GM18498 (cell line): Measurements from ENCODE around the gene ARRDC3.
"Not testable (repeated sequence)": the region's sequence is repeated elsewhere in the genome, so short reads cannot be mapped to it uniquely, and the experiment has no call there.

Experiments
- ATAC-seq: cut with Tn5 transposase; IDR thresholded peaks from one replicate; pipeline ENCODE4 v1.9.1; 2021; ENCODE audit warnings: mild to moderate bottlenecking, moderate library complexity; ENCODE audit not compliant: unreplicated experiment

Gene ARRDC3

DNA sequence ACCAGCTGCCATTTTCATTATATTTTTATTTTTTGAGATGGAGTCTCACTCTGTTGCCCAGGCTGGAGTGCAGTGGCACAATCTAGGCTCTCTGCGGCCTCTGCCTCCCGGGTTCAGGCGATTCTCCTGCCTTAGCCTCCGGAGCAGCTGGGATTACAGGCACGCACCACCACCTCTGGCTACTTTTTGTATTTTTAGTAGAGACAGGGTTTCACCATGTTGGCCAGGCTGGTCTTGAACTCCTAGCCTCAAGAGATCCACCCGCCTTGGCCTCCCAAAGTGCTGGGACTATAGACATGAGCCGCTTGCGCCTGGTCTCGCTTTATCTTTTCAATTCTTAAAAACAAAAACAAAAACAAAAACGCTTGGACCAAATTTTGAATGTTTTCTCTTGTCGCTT, 2.5 kb upstream of the ARRDC3 start:
- not testable (repeated sequence) for ATAC-seq

DNA sequence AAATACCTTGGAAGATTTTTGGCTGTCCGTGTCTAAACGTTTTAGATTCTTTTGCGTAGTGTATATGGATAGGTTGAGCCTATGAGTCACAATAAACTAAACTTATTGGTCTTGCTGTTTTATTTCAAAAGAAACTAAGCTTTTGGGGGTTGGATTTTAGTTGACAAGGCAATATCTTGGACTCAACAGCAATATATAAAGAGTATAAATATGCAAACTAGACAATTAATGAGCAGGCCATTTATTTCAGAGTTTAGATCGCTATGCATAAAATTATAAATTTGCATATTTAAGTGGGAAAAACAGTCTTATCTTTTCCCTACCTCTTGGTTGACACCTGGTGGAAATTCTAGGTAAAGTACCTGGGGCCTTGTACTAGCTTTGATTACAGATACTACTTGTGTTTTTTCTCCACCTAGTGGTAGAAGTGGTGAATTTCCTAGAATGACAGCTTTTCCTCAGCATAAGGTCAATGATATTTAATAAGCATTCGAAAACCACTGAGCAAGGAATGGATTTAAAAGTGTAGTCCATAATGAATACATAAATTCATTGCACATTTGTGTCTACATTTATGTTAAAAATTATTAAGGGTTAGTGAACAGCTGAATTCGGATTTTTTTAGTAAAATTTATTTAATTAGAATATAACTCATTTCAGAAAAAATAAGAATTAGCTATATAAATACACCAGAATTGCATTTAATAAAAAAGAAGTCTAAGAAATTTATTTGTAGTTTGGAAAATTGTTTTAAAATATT, 1.7 kb upstream of the ARRDC3 start:
- ATAC-seq: peak; percentile 9

GRCh38 chr5:91383956-91384300, 811 bp upstream of the ARRDC3 start:
- no peak for ATAC-seq

DNA sequence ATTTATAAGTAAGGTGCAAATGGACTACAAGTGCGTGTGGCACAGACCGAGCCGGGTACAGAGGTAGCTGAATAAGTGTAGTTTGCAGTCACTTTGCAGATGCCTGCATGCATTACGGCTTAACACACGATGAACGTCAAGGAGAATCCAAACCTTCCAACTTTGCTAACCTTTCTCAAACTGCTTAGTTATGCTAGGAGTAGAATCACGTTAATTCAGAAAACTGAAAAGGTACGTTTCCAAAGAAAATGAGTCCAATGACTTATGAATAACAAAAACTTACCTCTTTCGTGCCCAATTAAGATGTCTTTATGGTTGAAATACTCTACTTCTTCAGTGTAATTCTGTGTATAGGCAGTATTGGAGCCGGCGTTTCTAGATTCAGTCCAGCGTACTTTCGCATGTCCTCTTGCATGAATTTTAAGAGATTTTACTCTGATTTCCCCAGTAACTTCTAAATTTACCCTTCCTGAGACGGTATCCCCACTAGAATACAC, 539 bp downstream of the ARRDC3 start:
- ATAC-seq: no peak

DNA sequence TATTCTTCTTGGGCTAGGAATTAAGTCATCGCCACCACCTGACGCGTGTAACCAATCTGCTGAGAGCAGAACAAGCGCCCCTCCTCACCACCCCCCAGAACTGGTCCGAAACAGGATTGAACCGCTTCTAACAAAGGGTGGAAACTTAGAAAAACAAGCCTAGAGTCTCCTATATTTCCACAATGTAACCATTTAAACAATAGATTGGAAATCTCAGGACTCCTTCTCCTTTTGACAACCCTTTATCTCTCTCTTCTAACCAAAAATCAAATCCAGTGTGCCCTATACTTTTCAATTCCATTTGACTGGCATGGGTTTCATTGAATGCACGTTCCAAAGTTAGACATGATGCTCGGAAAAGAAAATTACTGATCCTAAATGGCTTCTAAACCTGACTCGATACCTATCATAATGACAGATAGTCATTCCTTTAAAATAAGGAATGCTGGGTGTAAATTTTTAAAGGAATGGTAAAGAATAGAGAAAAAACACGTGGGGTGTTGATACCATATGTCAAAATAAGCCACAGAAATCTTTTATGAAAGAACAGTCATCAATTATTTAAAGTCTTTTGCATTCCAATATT, 1.2 kb downstream of the ARRDC3 start:
- ATAC-seq: peak; percentile 14

GRCh38 chr5:91381239-91381773, 1.8 kb downstream of the ARRDC3 start:
- ATAC-seq: no peak

- peak; percentile 53 for ATAC-seq
These were observed 2.5 kb downstream of the ARRDC3 start for GRCh38 chr5:91380491-91381238.

GRCh38 chr5:91379914-91380490, 3.1 kb downstream of the ARRDC3 start:
- peak; percentile 60 for ATAC-seq

- no peak for ATAC-seq
These were observed 3.7 kb downstream of the ARRDC3 start for GRCh38 chr5:91379246-91379913.

- ATAC-seq: no peak
These were observed 4.3 kb downstream of the ARRDC3 start for GRCh38 chr5:91378752-91379211.

DNA sequence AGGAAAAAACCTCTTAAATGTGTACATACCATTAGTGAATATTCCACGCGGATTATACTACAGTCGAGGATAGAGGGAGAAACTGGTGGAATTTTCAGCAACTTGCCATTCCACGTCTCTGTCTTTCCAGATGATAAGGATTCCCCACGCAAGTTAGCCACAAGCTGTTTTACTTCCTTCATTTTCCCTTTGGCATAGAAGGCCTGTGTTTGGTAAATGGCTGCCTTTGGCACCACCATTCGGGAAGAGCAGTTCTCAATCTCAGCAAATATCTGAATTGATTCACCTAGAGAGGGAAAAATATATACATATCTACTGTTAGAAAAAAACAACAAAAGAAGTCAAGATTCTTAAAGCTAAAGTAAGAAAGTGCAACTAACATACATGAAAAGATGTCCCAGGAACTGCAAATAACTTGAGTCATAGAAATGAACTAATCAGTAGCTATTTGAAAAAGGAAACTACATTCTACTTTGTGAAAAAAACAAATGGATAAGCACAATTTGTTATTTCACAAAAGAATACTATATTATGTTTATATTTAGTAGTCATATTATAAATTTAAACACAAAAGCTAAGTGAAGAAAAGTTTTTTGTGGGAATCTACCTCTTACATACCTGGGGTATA, 8.1 kb downstream of the ARRDC3 start:
- ATAC-seq: no peak

DNA sequence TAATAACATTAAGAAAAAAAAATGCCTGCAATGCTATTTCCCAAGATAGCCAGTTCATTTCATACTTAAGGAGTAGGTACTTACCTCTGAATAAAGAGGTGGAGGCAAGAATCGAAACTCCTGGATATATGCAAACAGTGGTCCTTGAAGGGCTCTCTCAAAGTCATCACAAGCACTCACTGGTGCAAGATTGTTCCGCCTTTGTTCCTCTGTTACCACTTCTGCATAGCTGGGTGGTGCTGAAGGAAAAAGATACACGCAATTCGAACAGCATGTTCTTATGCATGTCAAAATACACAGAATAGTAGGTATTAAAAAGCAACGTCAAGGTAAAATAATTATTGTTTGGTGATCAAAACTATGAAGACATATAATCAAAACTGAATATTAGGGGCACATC, 9.5 kb downstream of the ARRDC3 start:
- no peak for ATAC-seq

- ATAC-seq: no peak
These were observed 10.1 kb downstream of the ARRDC3 start for GRCh38 chr5:91373006-91373405.

DNA sequence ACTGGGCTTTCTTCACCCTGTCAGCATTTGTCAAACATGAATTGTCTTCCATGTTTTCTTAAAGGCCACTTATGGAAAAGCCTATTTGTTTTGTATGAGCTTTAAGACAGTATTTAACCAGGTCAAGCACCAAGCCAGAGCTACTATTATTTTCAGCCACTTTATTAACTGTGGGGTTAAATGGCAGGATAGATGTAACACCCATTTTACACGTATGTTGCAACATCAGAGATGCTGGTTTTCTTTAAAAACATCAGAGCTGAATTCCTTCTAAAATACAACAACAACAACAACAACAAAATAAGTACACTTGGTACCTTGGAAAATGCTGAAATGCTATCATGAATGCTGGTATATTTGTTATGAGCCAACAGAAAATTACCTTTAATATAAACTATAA, 13.6 kb downstream of the ARRDC3 start:
- ATAC-seq: no peak

DNA sequence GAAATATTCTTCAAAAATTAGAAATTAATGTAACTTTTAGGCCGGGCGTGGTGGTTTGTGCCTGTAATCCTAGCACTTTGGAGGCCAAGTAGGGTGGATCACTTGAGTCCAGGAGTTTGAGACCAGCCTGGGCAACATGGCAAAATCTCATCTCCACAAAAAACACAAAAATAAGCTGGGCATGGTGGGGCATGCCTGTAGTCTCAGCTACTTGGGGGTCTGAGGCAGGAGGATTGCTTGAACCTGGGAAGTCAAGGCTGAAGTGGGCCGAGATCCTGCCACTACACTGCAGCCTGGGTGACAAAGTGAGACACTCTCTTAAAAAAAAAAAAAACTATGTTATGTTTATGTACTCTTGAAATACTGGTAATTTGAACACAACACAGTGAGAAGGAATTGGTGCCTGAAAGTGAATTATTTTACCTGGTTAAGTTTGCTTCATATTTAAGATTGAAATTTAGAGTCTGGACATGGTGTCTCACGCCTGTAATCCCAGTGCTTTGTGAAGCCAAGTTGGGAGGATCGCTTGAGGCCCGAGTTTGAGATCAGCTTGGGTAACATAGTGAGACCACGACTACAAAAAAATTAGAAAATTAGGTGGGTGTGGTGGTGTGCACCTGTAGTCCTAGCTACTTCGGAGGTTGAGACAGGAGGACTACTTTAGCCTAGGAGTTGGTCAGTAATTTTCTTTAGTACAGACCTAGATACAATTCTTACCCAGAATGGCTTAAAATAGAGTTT, 15.0 kb downstream of the ARRDC3 start:
- no peak for ATAC-seq

- ATAC-seq: no peak
These were observed 15.8 kb downstream of the ARRDC3 start for GRCh38 chr5:91367344-91367743.

- no peak for ATAC-seq
These were observed 16.6 kb downstream of the ARRDC3 start for GRCh38 chr5:91366551-91366950.

DNA sequence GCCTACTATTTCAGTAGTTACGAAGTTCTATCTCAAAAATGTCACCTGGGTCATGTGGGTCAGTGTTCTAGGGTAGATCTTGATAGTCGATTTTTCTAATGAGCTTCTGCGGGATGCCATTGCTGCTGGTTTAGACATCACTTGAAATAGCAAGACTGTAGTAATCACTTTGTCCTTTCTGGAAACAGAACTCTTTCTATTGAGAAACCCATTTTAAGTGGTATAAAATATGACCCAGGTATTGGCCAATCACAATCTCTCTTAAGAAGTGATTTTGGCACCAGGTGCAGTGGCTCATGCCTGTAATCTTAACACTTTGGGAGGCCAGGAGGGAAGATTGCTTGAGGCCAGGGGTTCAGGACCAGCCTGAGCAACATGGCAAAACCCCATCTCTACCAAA, 17.6 kb downstream of the ARRDC3 start:
- no peak for ATAC-seq

- no peak for ATAC-seq
These were observed 20.2 kb downstream of the ARRDC3 start for GRCh38 chr5:91362935-91363334.

DNA sequence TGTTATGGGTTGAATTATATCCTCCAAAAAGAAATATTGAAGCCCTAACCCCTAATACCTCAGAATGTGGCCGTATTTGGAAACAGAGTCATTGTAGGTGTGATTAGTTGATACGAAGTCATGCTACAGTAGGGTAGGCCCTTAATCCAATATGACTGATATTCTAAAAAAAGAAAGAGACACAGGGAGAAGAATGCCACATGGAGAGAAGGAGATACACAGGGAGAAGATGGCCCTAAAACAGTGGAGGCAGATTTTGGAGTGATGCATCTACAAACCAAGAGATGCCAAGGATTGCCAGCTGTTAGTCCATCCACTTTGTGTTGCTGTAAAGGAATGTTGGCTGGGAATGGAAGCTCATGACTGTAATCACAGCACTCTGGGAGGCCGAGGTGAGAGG, 21.3 kb downstream of the ARRDC3 start:
- no peak for ATAC-seq
